K562 (cell line): ENCODE data around the gene SPATS2L. TPM values are rescaled to one million over a fixed set of nuclear protein-coding genes. Genes with fewer than 3 reads are reported as not detected.
A peak's percentile ranks its signal among the peaks of the same experiment; 100 is the strongest.

Experiments used
- ATF3 ChIP-seq, 2 experiments: fragments of 450-650 bp in 1 of 2; sonication (generic) in 1 of 2; formaldehyde crosslinking in 1 of 2; IDR thresholded peaks in 1 of 2; conservative IDR thresholded peaks in 1 of 2; 2 replicates each; pipeline versions ENCODE4 v1.6.1 to v1.8.1; 2016 to 2023; ENCODE audit warnings: mild to moderate bottlenecking in 2 of 2, moderate library complexity in 2 of 2, inconsistent platforms in 1 of 2, missing genetic modification reagents in 1 of 2
- C11orf30 ChIP-seq: fragments of 450-650 bp; IDR thresholded peaks from 2 replicates; pipeline ENCODE4 v1.6.1; 2016; ENCODE audit warnings: low read depth, mild to moderate bottlenecking
- DPF2 ChIP-seq: fragments of 450-650 bp; IDR thresholded peaks from 2 replicates; pipeline ENCODE4 v1.6.1; 2016
- EP300 ChIP-seq: IDR thresholded peaks from 2 replicates; pipeline ENCODE4 v1.6.1; 2012; ENCODE audit warnings: low read length, improper control_type of control experiment
- EP400 ChIP-seq: fragments of 450-650 bp; IDR thresholded peaks from 2 replicates; pipeline ENCODE4 v1.6.1; 2017; ENCODE audit warnings: antibody characterized with exemption, mild to moderate bottlenecking, moderate library complexity
- MAFF ChIP-seq: IDR thresholded peaks from 2 replicates; pipeline ENCODE4 v1.6.1; 2012; ENCODE audit warnings: low read length, improper control_type of control experiment
- MAX ChIP-seq: sonication (generic); formaldehyde crosslinking; IDR thresholded peaks from 2 replicates; pipeline ENCODE4 v1.9.0; 2022; ENCODE audit warnings: mild to moderate bottlenecking, missing genetic modification reagents
- PBX2 ChIP-seq, 2 experiments: IDR thresholded peaks in 1 of 2; conservative IDR thresholded peaks in 1 of 2; 2 replicates each; pipeline ENCODE4 v1.6.1; 2016; ENCODE audit warnings: low read depth in 2 of 2, mild to moderate bottlenecking in 1 of 2, missing compliant biosample characterization in 1 of 2, missing genetic modification characterization in 1 of 2, moderate library complexity in 1 of 2
- SRF ChIP-seq, 2 experiments: fragments of 250-450, 450-650 bp in 1 of 2; sonication (Bioruptor Pico) in 1 of 2; sonication (generic) in 1 of 2; formaldehyde crosslinking; IDR thresholded peaks; 2 replicates each; pipeline versions ENCODE4 v1.5.0 to v1.5.1; 2020 to 2022; ENCODE audit warnings: mild to moderate bottlenecking in 1 of 2, missing genetic modification reagents in 1 of 2
- ZFX ChIP-seq: sonication (generic); formaldehyde crosslinking; IDR thresholded peaks from 2 replicates; pipeline ENCODE4 v1.8.0; 2022; ENCODE audit warnings: mild to moderate bottlenecking, missing genetic modification reagents, moderate library complexity
- ZNF316 ChIP-seq: fragments of 450-650 bp; IDR thresholded peaks from 2 replicates; pipeline ENCODE4 v1.6.1; 2016
- ZNF41 ChIP-seq: fragments of 250-450 bp; sonication (Bioruptor Pico); conservative IDR thresholded peaks from 2 replicates; pipeline ENCODE4 v1.4.0; 2020; ENCODE audit warnings: mild to moderate bottlenecking
- ZNF592 ChIP-seq: fragments of 450-650 bp; IDR thresholded peaks from 2 replicates; pipeline ENCODE4 v1.6.1; 2017; ENCODE audit warnings: antibody characterized with exemption, mild to moderate bottlenecking
- polyA plus RNA-seq, 8 experiments: library from polyadenylated mRNA; depleted of rRNA in 4 of 8; stranded (reverse) in 5 of 8; unstranded in 3 of 8; fragments of >200 nt; fragmentation: Nextera tagmentation in 2 of 8; fragmentation: Illumina TruSeq in 1 of 8; extraction: Ambion mirVana in 2 of 8; extraction: Trizol in 1 of 8; gene quantifications; 2 replicates each; pipeline versions ENCODE4 v1.2.1 to v1.2.3, GENCODE V29; 2011 to 2014; ENCODE audit warnings: inconsistent platforms in 1 of 8, missing spikeins in 1 of 8
- total RNA-seq, 7 experiments: library from RNA; depleted of rRNA in 6 of 7; stranded (reverse); fragments of >200 nt in 6 of 7; fragmentation: Illumina TruSeq in 2 of 7; extraction: Trizol in 2 of 7; gene quantifications; 2 replicates each; pipeline versions ENCODE4 v1.2.1 to v1.2.3, GENCODE V29; 2011 to 2021; ENCODE audit warnings: low replicate concordance in 1 of 7

SPATS2L gene
- total and polyA plus RNA-seq, 9 of the 15 experiments (the other 6 are each of a cell fraction or from before 2014, with no cell fraction given) = 11.3 to 41.5 (median 24.9) TPM

- no peak for TF ChIP-seq ZNF41
- TF ChIP-seq ZNF592 = peak; percentile 69
- peak; percentile 33 for TF ChIP-seq ZFX (CRISPR knock-in tag)
- 0 out of 2 replicates have a peak, but pooled peaks have one; percentile 19 for TF ChIP-seq EP300
- peak in 1 of 2 experiments; percentile 13; a peak in 1 of 4 replicates for TF ChIP-seq SRF (CRISPR knock-in tag; IDR thresholded peaks at IDR 0.05)
- no peak for TF ChIP-seq PBX2 (CRISPR knock-in tag; IDR thresholded peaks at IDR 0.05; ENCODE audit: low read depth)
- peak; percentile 46 for TF ChIP-seq PBX2 (tag; conservative IDR thresholded peaks at IDR 0.05; ENCODE audit: low read depth)
- peak; percentile 40; the same call in 1 of the 2 replicates for TF ChIP-seq ZNF316
- peak; percentile 60 for TF ChIP-seq C11orf30
- peak; percentile 77 for TF ChIP-seq DPF2
- no peak for TF ChIP-seq EP400
- TF ChIP-seq MAFF = peak; percentile 23; the same call in 1 of the 2 replicates
- 0 out of 2 replicates have a peak, but pooled peaks have one; percentile 38 for TF ChIP-seq ATF3 (IDR thresholded peaks at IDR 0.05)
- no peak for TF ChIP-seq ATF3 (CRISPR knock-in tag; conservative IDR thresholded peaks at IDR 0.05)
- no peak for TF ChIP-seq MAX
These were observed 74.5 kb downstream of the SPATS2L start (continued) for GRCh38 chr2:200380833-200381542.
